Fibroblast of villous mesenchyme (primary cell): ENCODE measurements around the gene NDUFAF2. TPM values are rescaled to one million over a fixed set of nuclear protein-coding genes. Genes with fewer than 3 reads are reported as not detected.
"Not testable (repeated sequence)": the region's sequence is repeated elsewhere in the genome, so short reads cannot be mapped to it uniquely, and the experiment has no call there.

Experiments used
- DNase-seq: peaks from one replicate; pipeline ENCODE4 v3.0.0-alpha.2; 2010; ENCODE audit warnings: low read depth
- H3K4me3 ChIP-seq: 2 replicates; pipeline ENCODE4 v1.5.1; 2011; ENCODE audit warnings: low read depth, mild to moderate bottlenecking, low read length
- CTCF ChIP-seq: IDR thresholded peaks from 2 replicates; pipeline ENCODE4 v1.5.1; 2012; ENCODE audit warnings: low read depth, mild to moderate bottlenecking, low read length; ENCODE audit not compliant: insufficient read depth
- total RNA-seq: library from RNA; depleted of rRNA; stranded (reverse); fragments of >200 nt; gene quantifications from 2 replicates; pipeline ENCODE4 v1.2.3, GENCODE V29; 2012

NDUFAF2 gene
- total RNA-seq, 1 donor: 28.9 TPM

GRCh38 chr5:61019642-61020041 is 74.6 kb downstream of the NDUFAF2 start:
- no peak overlapping the region for H3K4me3 ChIP-seq
- no peak for DNase-seq
- TF ChIP-seq CTCF: no peak

- no peak overlapping the region for H3K4me3 ChIP-seq
- no peak for TF ChIP-seq CTCF
- peak; percentile 52 for DNase-seq
Observed at GRCh38 chr5:61020415-61020814, 75.4 kb downstream of the NDUFAF2 start.

- TF ChIP-seq CTCF: no peak
- peak; percentile 39 for DNase-seq
Observed at GRCh38 chr5:61023131-61023530, 78.1 kb downstream of the NDUFAF2 start.

GRCh38 chr5:61026004-61026403 is 81.0 kb downstream of the NDUFAF2 start:
- no peak for TF ChIP-seq CTCF
- DNase-seq: no peak
- H3K4me3 ChIP-seq: no peak overlapping the region

More at GRCh38 chr5:61023131-61023530, 78.1 kb downstream of the NDUFAF2 start:
- H3K4me3 ChIP-seq: no peak overlapping the region

GRCh38 chr5:61028382-61028781 is 83.4 kb downstream of the NDUFAF2 start:
- no peak overlapping the region for H3K4me3 ChIP-seq
- DNase-seq: no peak
- no peak for TF ChIP-seq CTCF

GRCh38 chr5:61029456-61030162 is 84.6 kb downstream of the NDUFAF2 start:
- DNase-seq: peak; percentile 26
- H3K4me3 ChIP-seq: no peak overlapping the region
- no peak for TF ChIP-seq CTCF

GRCh38 chr5:61030163-61030482 is 85.1 kb downstream of the NDUFAF2 start:
- TF ChIP-seq CTCF: no peak
- peak; percentile 42 for DNase-seq
- H3K4me3 ChIP-seq: no peak overlapping the region

- not testable (repeated sequence) for DNase-seq, H3K4me3 ChIP-seq
Observed at GRCh38 chr5:61031301-61031700, 86.3 kb downstream of the NDUFAF2 start.
